Esophagus muscularis mucosa (tissue), 4 donors: ENCODE measurements around the gene ADAMTS2. TPM values are rescaled to one million over a fixed set of nuclear protein-coding genes. Genes with fewer than 3 reads are reported as not detected.

Experiments
- DNase-seq: peaks from one replicate; pipeline ENCODE4 v3.0.0-alpha.2; 2017; ENCODE audit errors: extremely low spot score
- H3K27ac ChIP-seq, 4 donors: fragments of 200-600 bp; sonication (generic); replicated peaks in 1 of 4; 1 replicate in 3 of 4; 2 replicates in 1 of 4; pipeline ENCODE4 v1.5.1; 2016 to 2019; ENCODE audit warnings: mild to moderate bottlenecking in 1 of 4
- H3K27me3 ChIP-seq, 4 donors: fragments of 200-600 bp; sonication (generic); one replicate each; pipeline versions ENCODE4 v1.5.1 to v1.6.0; 2016 to 2019
- H3K36me3 ChIP-seq, 4 donors: fragments of 200-600 bp; sonication (generic); one replicate each; pipeline ENCODE4 v1.5.1; 2016 to 2019
- H3K4me1 ChIP-seq, 4 donors: fragments of 200-600 bp; sonication (generic); one replicate each; pipeline ENCODE4 v1.5.1; 2016 to 2019
- H3K4me3 ChIP-seq, 4 donors: fragments of 200-600 bp; sonication (generic); 1 replicate in 2 of 4; 2 replicates in 2 of 4; pipeline ENCODE4 v1.5.1; 2016 to 2019; ENCODE audit warnings: mild to moderate bottlenecking in 4 of 4, moderate library complexity in 1 of 4
- H3K9me3 ChIP-seq, 4 donors: fragments of 200-600 bp; sonication (generic); 1 replicate in 3 of 4; 2 replicates in 1 of 4; pipeline ENCODE4 v1.5.1; 2016 to 2019
- CTCF ChIP-seq, 3 experiments: fragments of 200-600 bp in 2 of 3; fragments of 450-650 bp in 1 of 3; sonication (generic) in 2 of 3; IDR thresholded peaks; one replicate each; pipeline ENCODE4 v1.5.1; 2017 to 2019; ENCODE audit warnings: antibody characterized with exemption in 3 of 3, mild to moderate bottlenecking in 2 of 3, moderate library complexity in 1 of 3
- EP300 ChIP-seq: sonication (generic); formaldehyde crosslinking; IDR thresholded peaks from one replicate; pipeline ENCODE4 v1.6.1; 2017; ENCODE audit warnings: antibody characterized with exemption
- POLR2A ChIP-seq: fragments of 450-650 bp; IDR thresholded peaks from one replicate; pipeline ENCODE4 v1.6.1; 2017; ENCODE audit warnings: antibody characterized with exemption, moderate library complexity, mild to moderate bottlenecking, low read depth
- POLR2AphosphoS5 ChIP-seq, 2 donors: sonication (generic); formaldehyde crosslinking; IDR thresholded peaks; one replicate each; pipeline ENCODE4 v1.6.1; 2017; ENCODE audit warnings: antibody characterized with exemption in 2 of 2
- WGBS: methylation state at CpG from one replicate; pipeline ENCODE4 v1.1.5; 2018; 5-methylcytosine and 5-hydroxymethylcytosine counted together
- intact Hi-C: fragments of 100-400 bp; cut with DNase I; formaldehyde crosslinking; loops from one replicate; pipeline ENCODE4 v1.15.1; 2023
- total RNA-seq, 4 donors: library from RNA; depleted of rRNA; stranded (reverse); fragments of >200 nt; gene quantifications; one replicate each; pipeline versions ENCODE4 v1.1.0 to v1.2.1, GENCODE V29; 2016

ADAMTS2 gene
- total RNA-seq, 4 donors from 2014 or later = 17.8 to 31.8 (median 21.4) TPM

- TF ChIP-seq POLR2AphosphoS5 (IDR thresholded peaks at IDR 0.05) (no peak), EP300 (no peak), POLR2A (no peak), CTCF (IDR thresholded peaks at IDR 0.05) (no peak)
- intact Hi-C loops = no loop called here
- H3K27me3 ChIP-seq = no peaks in the 10 kb centered on the region
- H3K9me3 ChIP-seq = peaks cover 0 to 6% (median 0%) of the 10 kb centered on the region in 4 donors
- no peak for DNase-seq
- no peaks in the 10 kb centered on the region for H3K4me1 ChIP-seq
- peaks cover 0 to 8% (median 2%) of the 10 kb centered on the region in 4 donors for H3K36me3 ChIP-seq
- 89% methylated on average over 13 of the region's 13 CpGs for WGBS
- no peak overlapping the region for H3K4me3 ChIP-seq
- H3K27ac ChIP-seq = no peak overlapping the region
Observed at GRCh38 chr5:179176571-179177230, 168.6 kb downstream of the ADAMTS2 start.

GRCh38 chr5:179176166-179176565, 169.1 kb downstream of the ADAMTS2 start:
- peaks cover 0 to 8% (median 2%) of the 10 kb centered on the region in 4 donors for H3K36me3 ChIP-seq
- DNase-seq = no peak
- WGBS = 74% methylated on average over 7 of the region's 7 CpGs

GRCh38 chr5:179171816-179172745, 173.2 kb downstream of the ADAMTS2 start:
- no peak for TF ChIP-seq EP300
- no peak for TF ChIP-seq CTCF (IDR thresholded peaks at IDR 0.05)
- TF ChIP-seq POLR2A = no peak
- DNase-seq = no peak
- Histone ChIP-seq H3K4me3 (no peak overlapping the region), H3K4me1 (peaks cover 3 to 13% (median 9%) of the 10 kb centered on the region in 4 donors), H3K27ac (no peak overlapping the region), H3K36me3 (no peaks in the 10 kb centered on the region), H3K27me3 (no peaks in the 10 kb centered on the region), H3K9me3 (no peaks in the 10 kb centered on the region)
- whole genome bisulfite sequencing = 89% methylated on average over 18 of the region's 20 CpGs
- intact Hi-C loops = no loop called here

More at GRCh38 chr5:179176166-179176565, 169.1 kb downstream of the ADAMTS2 start:
- Histone ChIP-seq H3K27ac (no peak overlapping the region), H3K9me3 (peaks cover 0 to 6% (median 0%) of the 10 kb centered on the region in 4 donors), H3K4me3 (no peak overlapping the region), H3K4me1 (no peaks in the 10 kb centered on the region), H3K27me3 (no peaks in the 10 kb centered on the region)
- intact Hi-C loops = no loop called here
- TF ChIP-seq POLR2AphosphoS5 (IDR thresholded peaks at IDR 0.05) = no peak
- TF ChIP-seq CTCF (IDR thresholded peaks at IDR 0.05) = no peak
- no peak for TF ChIP-seq POLR2A
- TF ChIP-seq EP300 = no peak

GRCh38 chr5:179171251-179171815, 173.9 kb downstream of the ADAMTS2 start:
- intact Hi-C loops = no loop called here
- no peak for DNase-seq
- no peaks in the 10 kb centered on the region for H3K9me3 ChIP-seq
- WGBS = 91% methylated on average over 12 of the region's 12 CpGs
- no peak overlapping the region for H3K27ac ChIP-seq
- no peaks in the 10 kb centered on the region for H3K36me3 ChIP-seq
- H3K27me3 ChIP-seq = no peaks in the 10 kb centered on the region
- TF ChIP-seq POLR2AphosphoS5 (IDR thresholded peaks at IDR 0.05) (no peak), POLR2A (no peak), EP300 (no peak), CTCF (IDR thresholded peaks at IDR 0.05) (no peak)
- no peak overlapping the region for H3K4me3 ChIP-seq
- peaks cover 3 to 19% (median 16%) of the 10 kb centered on the region in 4 donors for H3K4me1 ChIP-seq
